GM18519 (cell line): ENCODE results near the gene SORD.
A peak's percentile ranks its signal among the peaks of the same experiment; 100 is the strongest.
"Not testable (repeated sequence)": the region's sequence is repeated elsewhere in the genome, so short reads cannot be mapped to it uniquely, and the experiment has no call there.

Experiments
- ATAC-seq: cut with Tn5 transposase; IDR thresholded peaks from one replicate; pipeline ENCODE4 v1.9.1; 2021; ENCODE audit warnings: mild to moderate bottlenecking, moderate library complexity; ENCODE audit not compliant: unreplicated experiment, low FRiP score

The SORD gene

GRCh38 chr15:45022871-45023658, at the start of gene SORD:
TSS of gene SORD (plus strand) at chr15:45023195. CDS start at chr15:45023284, 89 bp downstream.
- ATAC-seq, result peak; percentile 92

GRCh38 chr15:44976183-44976582, 46.8 kb upstream of the SORD start:
- not testable (repeated sequence) for ATAC-seq

- not testable (repeated sequence) for ATAC-seq
Measured at GRCh38 chr15:44977781-44978180, 45.2 kb upstream of the SORD start.

GRCh38 chr15:44979617-44980339, 43.2 kb upstream of the SORD start:
- ATAC-seq, result not testable (repeated sequence)

- not testable (repeated sequence) for ATAC-seq
Measured at GRCh38 chr15:44984144-44984543, 38.9 kb upstream of the SORD start.

GRCh38 chr15:44986346-44987055, 36.5 kb upstream of the SORD start:
- ATAC-seq, result not testable (repeated sequence)

- not testable (repeated sequence) for ATAC-seq
Measured at GRCh38 chr15:44987711-44988110, 35.3 kb upstream of the SORD start.

- ATAC-seq, result not testable (repeated sequence)
Measured at GRCh38 chr15:44988184-44988869, 34.7 kb upstream of the SORD start.

- ATAC-seq, result not testable (repeated sequence)
Measured at GRCh38 chr15:44988870-44989219, 34.1 kb upstream of the SORD start.

- not testable (repeated sequence) for ATAC-seq
Measured at GRCh38 chr15:44997632-44998031, 25.4 kb upstream of the SORD start.

GRCh38 chr15:44999105-44999504, 23.9 kb upstream of the SORD start:
- ATAC-seq, result no peak

GRCh38 chr15:45001180-45001579, 21.8 kb upstream of the SORD start:
- ATAC-seq, result not testable (repeated sequence)

- peak; percentile 68 for ATAC-seq
Measured at GRCh38 chr15:45003731-45004410, 19.1 kb upstream of the SORD start.

GRCh38 chr15:45004590-45005175, 18.3 kb upstream of the SORD start:
- ATAC-seq, result not testable (repeated sequence)

GRCh38 chr15:45009046-45009445, 13.9 kb upstream of the SORD start:
- no peak for ATAC-seq

- ATAC-seq, result not testable (repeated sequence)
Measured at GRCh38 chr15:45015114-45015513, 7.9 kb upstream of the SORD start.

GRCh38 chr15:45020222-45020900, 2.6 kb upstream of the SORD start:
- not testable (repeated sequence) for ATAC-seq

- ATAC-seq, result not testable (repeated sequence)
Measured at GRCh38 chr15:45020901-45021259, 2.1 kb upstream of the SORD start.

- no peak for ATAC-seq
Measured at GRCh38 chr15:45021348-45021747, 1.6 kb upstream of the SORD start.
